Stomach (tissue), 9 donors: ENCODE results near the gene STARD5. TPM values are rescaled to one million over a fixed set of nuclear protein-coding genes. Genes with fewer than 3 reads are reported as not detected.

Experiments
- DNase-seq, 2 donors: peaks; one replicate each; pipeline versions ENCODE4 v3.0.0 to v3.0.0-alpha.2; 2013 to 2019
- H3K27ac ChIP-seq, 5 donors: fragments of 200-600 bp in 4 of 5; sonication (generic) in 4 of 5; one replicate each; pipeline ENCODE4 v1.5.1; 2013 to 2019; ENCODE audit warnings: mild to moderate bottlenecking in 1 of 5, moderate library complexity in 1 of 5
- H3K27me3 ChIP-seq, 3 donors: fragments of 200-600 bp; sonication (generic); one replicate each; pipeline ENCODE4 v1.5.1; 2017 to 2019; ENCODE audit warnings: mixed run types in 1 of 3
- H3K36me3 ChIP-seq, 4 donors: fragments of 200-600 bp; sonication (generic); 1 replicate in 3 of 4; 2 replicates in 1 of 4; pipeline ENCODE4 v1.5.1; 2016 to 2019
- H3K4me1 ChIP-seq, 4 donors: fragments of 200-600 bp; sonication (generic); one replicate each; pipeline ENCODE4 v1.5.1; 2016 to 2019
- H3K4me3 ChIP-seq, 4 donors: fragments of 200-600 bp; sonication (generic) in 3 of 4; one replicate each; pipeline ENCODE4 v1.5.1; 2016 to 2019; ENCODE audit warnings: mild to moderate bottlenecking in 1 of 4
- H3K9me3 ChIP-seq, 4 donors: fragments of 200-600 bp; sonication (generic); one replicate each; pipeline ENCODE4 v1.5.1; 2016 to 2019
- CTCF ChIP-seq, 7 experiments: fragments of 450-650 bp in 4 of 7; fragments of 200-600 bp in 3 of 7; sonication (generic) in 3 of 7; IDR thresholded peaks; one replicate each; pipeline ENCODE4 v1.5.1; 2016 to 2019; ENCODE audit warnings: antibody characterized with exemption in 7 of 7, control low read depth in 2 of 7, mild to moderate bottlenecking in 1 of 7
- EP300 ChIP-seq: sonication (generic); formaldehyde crosslinking; IDR thresholded peaks from one replicate; pipeline ENCODE4 v1.6.1; 2017; ENCODE audit warnings: antibody characterized with exemption
- POLR2A ChIP-seq, 4 donors: fragments of 450-650 bp; IDR thresholded peaks; one replicate each; pipeline ENCODE4 v1.6.1; 2016; ENCODE audit warnings: antibody characterized with exemption in 4 of 4, control low read depth in 2 of 4, mild to moderate bottlenecking in 1 of 4, moderate library complexity in 1 of 4
- POLR2AphosphoS5 ChIP-seq, 3 donors: sonication (generic); formaldehyde crosslinking; IDR thresholded peaks; one replicate each; pipeline ENCODE4 v1.6.1; 2016; ENCODE audit warnings: antibody characterized with exemption in 3 of 3
- WGBS, 5 donors: extraction: QIAGEN DNeasy Blood & Tissue Kit in 3 of 5; methylation state at CpG; one replicate each; pipeline versions ENCODE4 v1.1.5 to v1.1.7; 2013 to 2018; 5-methylcytosine and 5-hydroxymethylcytosine counted together
- intact Hi-C: fragments of 100-400 bp; cut with DNase I; formaldehyde crosslinking; loops from one replicate; pipeline ENCODE4 v1.15.1; 2023; ENCODE audit warnings: low total_unique reads
- polyA plus RNA-seq, 3 donors: library from polyadenylated mRNA; stranded (reverse); fragments of 200-250 nt; gene quantifications; one replicate each; pipeline ENCODE4 v1.2.3, GENCODE V29; 2013
- total RNA-seq, 5 donors: library from RNA; depleted of rRNA; stranded (reverse); fragments of >200 nt; gene quantifications; one replicate each; pipeline versions ENCODE4 v1.1.0 to v1.2.3, GENCODE V29; 2014 to 2016
- donor health status: healthy with polysubstance abuse.
- donor health status: Bipolar disorder and iron deficiency.
- donor health status: healthy.

Gene STARD5
- total and polyA plus RNA-seq, 8 donors: 0.89 to 157 (median 4.2) TPM; not detected in 1

- no peak for DNase-seq
- Histone ChIP-seq H3K4me3 (no peak overlapping the region), H3K9me3 (no peaks in the 10 kb centered on the region), H3K4me1 (peaks cover 0 to 48% (median 14%) of the 10 kb centered on the region in 4 donors), H3K27me3 (no peaks in the 10 kb centered on the region), H3K27ac (no peak overlapping the region), H3K36me3 (peaks cover 20 to 79% (median 74%) of the 10 kb centered on the region in 4 donors)
- intact Hi-C loops: no loop called here
- WGBS, 5 donors: 83 to 92% (median 90%) methylated on average over 2 of the region's 2 CpGs
- no peak for TF ChIP-seq POLR2AphosphoS5 (IDR thresholded peaks at IDR 0.05)
- TF ChIP-seq POLR2A (IDR thresholded peaks at IDR 0.05): no peak
- TF ChIP-seq CTCF (IDR thresholded peaks at IDR 0.05): no peak
- no peak for TF ChIP-seq EP300
These were observed 15.7 kb downstream of the STARD5 start for GRCh38 chr15:81308260-81308659.

- DNase-seq: peak in 1 of 2 donors; percentile 59
- H3K9me3 ChIP-seq: no peaks in the 10 kb centered on the region
- TF ChIP-seq EP300: no peak
- TF ChIP-seq POLR2AphosphoS5 (IDR thresholded peaks at IDR 0.05): no peak
- no peak for TF ChIP-seq CTCF (IDR thresholded peaks at IDR 0.05)
- no peak for TF ChIP-seq POLR2A (IDR thresholded peaks at IDR 0.05)
- H3K4me3 ChIP-seq: no peak overlapping the region
- no peaks in the 10 kb centered on the region for H3K27me3 ChIP-seq
- intact Hi-C loops: no loop called here
- H3K36me3 ChIP-seq: peaks cover 19 to 91% (median 80%) of the 10 kb centered on the region in 4 donors
- peaks cover 0 to 35% (median 13%) of the 10 kb centered on the region in 4 donors for H3K4me1 ChIP-seq
- peak overlapping the region in 4 of 5 donors; percentile 8 to 61 (median 46) for H3K27ac ChIP-seq
- WGBS, 5 donors: 42 to 72% (median 60%) methylated on average over 5 of the region's 5 CpGs
These were observed 19.7 kb downstream of the STARD5 start for GRCh38 chr15:81304226-81304625.

GRCh38 chr15:81303244-81304225 lies 20.4 kb downstream of the STARD5 start:
- Histone ChIP-seq H3K27me3 (no peaks in the 10 kb centered on the region), H3K4me3 (no peak overlapping the region), H3K4me1 (peaks cover 0 to 35% (median 14%) of the 10 kb centered on the region in 4 donors), H3K36me3 (peaks cover 17 to 91% (median 76%) of the 10 kb centered on the region in 4 donors), H3K27ac (peak overlapping the region in 4 of 5 donors; percentile 8 to 61 (median 46)), H3K9me3 (no peaks in the 10 kb centered on the region)
- WGBS, 5 donors: 68 to 77% (median 71%) methylated on average over 8 to 9 of the region's 9 CpGs
- intact Hi-C loops: no loop called here
- TF ChIP-seq EP300: no peak
- TF ChIP-seq CTCF (IDR thresholded peaks at IDR 0.05): no peak
- TF ChIP-seq POLR2AphosphoS5 (IDR thresholded peaks at IDR 0.05): no peak
- TF ChIP-seq POLR2A (IDR thresholded peaks at IDR 0.05): no peak
- peak in 1 of 2 donors; percentile 36 for DNase-seq

GRCh38 chr15:81302701-81303109 lies 21.2 kb downstream of the STARD5 start:
- H3K4me1 ChIP-seq: peaks cover 0 to 35% (median 17%) of the 10 kb centered on the region in 4 donors
- no peak for DNase-seq
- peak overlapping the region in 3 of 5 donors; percentile 41 to 61 (median 50) for H3K27ac ChIP-seq
- no peaks in the 10 kb centered on the region for H3K9me3 ChIP-seq
- peaks cover 16 to 88% (median 70%) of the 10 kb centered on the region in 4 donors for H3K36me3 ChIP-seq
- no peaks in the 10 kb centered on the region for H3K27me3 ChIP-seq
- no peak for TF ChIP-seq POLR2AphosphoS5 (IDR thresholded peaks at IDR 0.05)
- TF ChIP-seq EP300: no peak
- no peak for TF ChIP-seq CTCF (IDR thresholded peaks at IDR 0.05)
- TF ChIP-seq POLR2A (IDR thresholded peaks at IDR 0.05): no peak
- no peak overlapping the region for H3K4me3 ChIP-seq
- intact Hi-C loops: no loop called here
- 78 to 83% (median 83%) methylated on average over 6 of the region's 6 CpGs for WGBS, 5 donors
